ES-I3 (cell line): ENCODE results near the gene SUSD6.

Source experiments
- H3K36me3 ChIP-seq: 2 replicates; pipeline ENCODE4 v1.6.1; 2013; ENCODE audit warnings: mild to moderate bottlenecking, low read length, control low read depth, moderate library complexity; ENCODE audit not compliant: insufficient read depth
- H3K4me1 ChIP-seq: 2 replicates; pipeline ENCODE4 v1.6.1; 2013; ENCODE audit warnings: mild to moderate bottlenecking, control low read depth, low read length; ENCODE audit not compliant: insufficient read depth
- H3K9ac ChIP-seq: 2 replicates; pipeline ENCODE4 v1.6.1; 2013; ENCODE audit warnings: low read depth, mild to moderate bottlenecking, low read length, moderate library complexity
- H3K9me3 ChIP-seq: 2 replicates; pipeline ENCODE4 v1.6.1; 2013; ENCODE audit warnings: mild to moderate bottlenecking, low read length, moderate library complexity; ENCODE audit not compliant: control insufficient read depth, insufficient read depth

SUSD6 gene

GRCh38 chr14:69660344-69661193 is 49.2 kb downstream of the SUSD6 start:
- Histone ChIP-seq H3K9ac (no peak overlapping the region), H3K36me3 (no peaks in the 10 kb centered on the region; the same call in 1 of the 2 replicates), H3K9me3 (no peaks in the 10 kb centered on the region), H3K4me1 (peaks cover 38% of the 10 kb centered on the region)

- Histone ChIP-seq H3K36me3 (no peaks in the 10 kb centered on the region; the same call in 1 of the 2 replicates), H3K9me3 (no peaks in the 10 kb centered on the region), H3K9ac (no peak overlapping the region), H3K4me1 (peaks cover 38% of the 10 kb centered on the region)
Observed at GRCh38 chr14:69661194-69661537, 49.8 kb downstream of the SUSD6 start.

GRCh38 chr14:69662636-69663299 is 51.4 kb downstream of the SUSD6 start:
- Histone ChIP-seq H3K9ac (no peak overlapping the region), H3K4me1 (peaks cover 39% of the 10 kb centered on the region), H3K9me3 (no peaks in the 10 kb centered on the region), H3K36me3 (no peaks in the 10 kb centered on the region; the same call in 1 of the 2 replicates)

GRCh38 chr14:69663300-69663643 is 51.9 kb downstream of the SUSD6 start:
- Histone ChIP-seq H3K36me3 (no peaks in the 10 kb centered on the region; the same call in 1 of the 2 replicates), H3K9me3 (no peaks in the 10 kb centered on the region), H3K9ac (no peak overlapping the region), H3K4me1 (peaks cover 34% of the 10 kb centered on the region)

GRCh38 chr14:69664265-69664664 is 52.9 kb downstream of the SUSD6 start:
- Histone ChIP-seq H3K36me3 (no peaks in the 10 kb centered on the region; the same call in 1 of the 2 replicates), H3K4me1 (peaks cover 27% of the 10 kb centered on the region), H3K9me3 (no peaks in the 10 kb centered on the region), H3K9ac (no peak overlapping the region)

GRCh38 chr14:69664865-69665526 is 53.6 kb downstream of the SUSD6 start:
- no peaks in the 10 kb centered on the region; the same call in 1 of the 2 replicates for H3K36me3 ChIP-seq
- no peaks in the 10 kb centered on the region for H3K9me3 ChIP-seq
- H3K4me1 ChIP-seq, result peaks cover 27% of the 10 kb centered on the region
- H3K9ac ChIP-seq, result no peak overlapping the region

- Histone ChIP-seq H3K9me3 (no peaks in the 10 kb centered on the region), H3K4me1 (peaks cover 22% of the 10 kb centered on the region), H3K9ac (no peak overlapping the region), H3K36me3 (no peaks in the 10 kb centered on the region)
Observed at GRCh38 chr14:69665631-69666030, 54.2 kb downstream of the SUSD6 start.

- Histone ChIP-seq H3K9ac (no peak overlapping the region), H3K36me3 (no peaks in the 10 kb centered on the region), H3K9me3 (no peaks in the 10 kb centered on the region), H3K4me1 (peaks cover 17% of the 10 kb centered on the region)
Observed at GRCh38 chr14:69666112-69666511, 54.7 kb downstream of the SUSD6 start.

GRCh38 chr14:69666690-69667211 is 55.4 kb downstream of the SUSD6 start:
- Histone ChIP-seq H3K9me3 (no peaks in the 10 kb centered on the region), H3K9ac (no peak overlapping the region), H3K36me3 (no peaks in the 10 kb centered on the region), H3K4me1 (peaks cover 17% of the 10 kb centered on the region)

GRCh38 chr14:69667938-69668335 is 56.5 kb downstream of the SUSD6 start:
- Histone ChIP-seq H3K36me3 (no peaks in the 10 kb centered on the region), H3K4me1 (peaks cover 9% of the 10 kb centered on the region), H3K9ac (no peak overlapping the region), H3K9me3 (no peaks in the 10 kb centered on the region)

GRCh38 chr14:69669375-69669774 is 58.0 kb downstream of the SUSD6 start:
- H3K4me1 ChIP-seq, result peaks cover 9% of the 10 kb centered on the region
- H3K9me3 ChIP-seq, result no peaks in the 10 kb centered on the region
- no peaks in the 10 kb centered on the region for H3K36me3 ChIP-seq
- H3K9ac ChIP-seq, result no peak overlapping the region

GRCh38 chr14:69670093-69670492 is 58.7 kb downstream of the SUSD6 start:
- peaks cover 9% of the 10 kb centered on the region for H3K4me1 ChIP-seq

GRCh38 chr14:69671365-69672030 is 60.1 kb downstream of the SUSD6 start:
- H3K36me3 ChIP-seq, result no peaks in the 10 kb centered on the region

More at GRCh38 chr14:69670093-69670492, 58.7 kb downstream of the SUSD6 start:
- no peak overlapping the region for H3K9ac ChIP-seq
- no peaks in the 10 kb centered on the region for H3K36me3 ChIP-seq
- H3K9me3 ChIP-seq, result no peaks in the 10 kb centered on the region

GRCh38 chr14:69672356-69672755 is 61.0 kb downstream of the SUSD6 start:
- no peak overlapping the region for H3K9ac ChIP-seq
- no peaks in the 10 kb centered on the region for H3K36me3 ChIP-seq
- H3K9me3 ChIP-seq, result no peaks in the 10 kb centered on the region
- H3K4me1 ChIP-seq, result peaks cover 4% of the 10 kb centered on the region; the same call in 1 of the 2 replicates

More at GRCh38 chr14:69671365-69672030, 60.1 kb downstream of the SUSD6 start:
- no peaks in the 10 kb centered on the region for H3K9me3 ChIP-seq
- no peak overlapping the region for H3K9ac ChIP-seq
- H3K4me1 ChIP-seq, result peaks cover 7% of the 10 kb centered on the region
